ENCODE data around the gene GSTM2. TPM values are rescaled to one million over a fixed set of nuclear protein-coding genes. Genes with fewer than 3 reads are reported as not detected.
"Not testable (repeated sequence)": the region's sequence is repeated elsewhere in the genome, so short reads cannot be mapped to it uniquely, and the experiment has no call there.

GSTM2 gene
- total RNA-seq, 1 experiment from 2014 or later, result 14.9 TPM

DNA sequence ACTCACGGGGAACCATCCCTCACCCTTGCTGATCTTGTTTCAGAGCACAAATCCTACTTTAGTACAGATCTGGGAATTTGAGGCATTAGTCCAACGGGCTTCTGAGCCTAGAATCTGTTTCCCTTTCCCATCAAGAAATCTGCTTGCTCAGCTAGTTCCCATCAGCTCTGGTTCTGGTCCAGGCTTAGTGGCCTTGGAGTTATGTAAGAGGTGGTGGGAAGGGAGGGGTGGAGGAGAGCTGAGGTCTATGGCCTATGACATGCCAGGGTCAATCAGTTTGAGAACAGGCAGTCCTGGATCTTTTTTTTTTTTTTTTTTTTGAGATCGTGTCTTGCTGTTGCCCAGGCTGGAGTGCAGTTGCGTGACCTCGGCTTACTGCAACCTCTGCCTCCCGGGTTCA, 23.9 kb downstream of the GSTM2 start:
- Histone ChIP-seq H3K79me2 (ENCODE audit: insufficient read depth, low read length) (no peaks in the 10 kb centered on the region), H2BK120ac (ENCODE audit: low read depth, low read length, poor library complexity, severe bottlenecking) (no peak overlapping the region), H3K14ac (ENCODE audit: insufficient read depth, low read length) (no peak overlapping the region), H3K23ac (ENCODE audit: insufficient read length, low read depth, low read length) (no peak overlapping the region), H3K4ac (ENCODE audit: low read depth, low read length) (no peak overlapping the region), H3K9me3 (ENCODE audit: control insufficient read depth, low read depth, low read length) (no peaks in the 10 kb centered on the region), H2AK5ac (ENCODE audit: insufficient read length, low read length) (no peak overlapping the region), H3K4me1 (ENCODE audit: insufficient read depth, low read length) (no peaks in the 10 kb centered on the region), H2BK20ac (ENCODE audit: low read depth, low read length, poor library complexity, severe bottlenecking) (no peak overlapping the region), H3K23me2 (ENCODE audit: insufficient read length, low read depth, low read length, poor library complexity, severe bottlenecking) (peaks cover 2% of the 10 kb centered on the region), H4K8ac (replicated peaks; ENCODE audit: insufficient read length, low read depth, low read length) (no peak overlapping the region), H3K4me2 (ENCODE audit: insufficient read depth, insufficient read length, low read length) (no peak overlapping the region), H3T11ph (ENCODE audit: low read length) (no peak overlapping the region), H3K79me1 (ENCODE audit: insufficient read depth, low read depth, low read length, poor library complexity, severe bottlenecking) (no peaks in the 10 kb centered on the region), H3K27ac (ENCODE audit: insufficient read length, low read depth, low read length) (no peak overlapping the region), H4K91ac (ENCODE audit: insufficient read length, low read depth, low read length) (no peak overlapping the region), H3K18ac (ENCODE audit: insufficient read length, low read depth, low read length) (no peak overlapping the region), H2BK15ac (ENCODE audit: low read depth, low read length) (no peak overlapping the region), H2BK12ac (ENCODE audit: insufficient read length, low read depth, low read length) (no peak overlapping the region), H2AFZ (ENCODE audit: low read length) (no peak overlapping the region), H3K56ac (ENCODE audit: insufficient read length, low read depth, low read length) (no peak overlapping the region), H3K9ac (ENCODE audit: extremely low read depth, insufficient read length, low read length) (no peak overlapping the region), H2BK5ac (ENCODE audit: insufficient read length, low read length) (no peak overlapping the region), H3K27me3 (ENCODE audit: insufficient read depth, low read length) (no peaks in the 10 kb centered on the region), H4K20me1 (ENCODE audit: control insufficient read depth, insufficient read depth, insufficient read length) (no peaks in the 10 kb centered on the region), H4K5ac (ENCODE audit: insufficient read length, low read depth, low read length) (no peak overlapping the region)
- H3K4me3 Mint-ChIP-seq, result no peak overlapping the region
- WGBS (ENCODE audit: extremely low coverage, insufficient read length, low lambda C conversion rate), result no CpG with 5 or more reads among the region's 6 CpGs
- H3K27me3 Mint-ChIP-seq (ENCODE audit: low read depth), result peaks cover 2% of the 10 kb centered on the region; the same call in 1 of the 2 replicates
- peaks cover 0 to 11% (median 0%) of the 10 kb centered on the region in 3 experiments; a peak in 1 of 7 replicates for H3K36me3 Mint-ChIP-seq (ENCODE audit: insufficient read depth in 1 of 3, low read depth in 3 of 3)
- H3K4me1 Mint-ChIP-seq, result no peaks in the 10 kb centered on the region
- no peak for DNase-seq
- no peak overlapping the region for H3K27ac Mint-ChIP-seq
- no peaks in the 10 kb centered on the region for H3K9me3 Mint-ChIP-seq
- TF ChIP-seq CTCF (conservative IDR thresholded peaks at IDR 0.05), result no peak

DNA sequence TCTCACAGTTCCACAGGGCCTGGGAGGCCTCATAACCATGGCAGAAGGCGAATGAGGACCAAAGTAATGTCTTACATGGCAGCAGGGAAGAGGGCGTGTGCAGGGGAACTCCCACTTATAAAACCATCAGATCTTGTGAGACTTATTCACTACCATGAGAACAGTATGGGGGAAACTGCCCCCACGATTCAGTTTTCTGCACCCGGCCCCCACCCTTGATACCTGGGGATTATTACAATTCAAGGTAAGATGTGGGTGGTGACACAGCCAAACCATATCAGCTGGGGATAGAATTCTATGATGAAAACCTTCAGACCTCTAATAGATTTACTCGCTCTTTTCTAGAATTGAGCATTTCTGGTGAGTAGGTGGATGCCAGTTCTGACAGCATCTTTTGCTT, 26.5 kb downstream of the GSTM2 start:
- not testable (repeated sequence) for H3K9me3 Mint-ChIP-seq; H3K9ac ChIP-seq (ENCODE audit: extremely low read depth, insufficient read length, low read length); H3K27ac ChIP-seq (ENCODE audit: insufficient read length, low read depth, low read length); H2BK20ac ChIP-seq (ENCODE audit: low read depth, low read length, poor library complexity, severe bottlenecking); H3K4me3 Mint-ChIP-seq; H2AFZ ChIP-seq (ENCODE audit: low read length); H3K56ac ChIP-seq (ENCODE audit: insufficient read length, low read depth, low read length); H2BK120ac ChIP-seq (ENCODE audit: low read depth, low read length, poor library complexity, severe bottlenecking); H3K23ac ChIP-seq (ENCODE audit: insufficient read length, low read depth, low read length); H3K79me2 ChIP-seq (ENCODE audit: insufficient read depth, low read length); H3K36me3 Mint-ChIP-seq (ENCODE audit: insufficient read depth in 1 of 3, low read depth in 3 of 3); H3K79me1 ChIP-seq (ENCODE audit: insufficient read depth, low read depth, low read length, poor library complexity, severe bottlenecking); H2BK12ac ChIP-seq (ENCODE audit: insufficient read length, low read depth, low read length); H3K18ac ChIP-seq (ENCODE audit: insufficient read length, low read depth, low read length); H3K27me3 ChIP-seq (ENCODE audit: insufficient read depth, low read length); H4K5ac ChIP-seq (ENCODE audit: insufficient read length, low read depth, low read length); H3T11ph ChIP-seq (ENCODE audit: low read length); DNase-seq; H3K4me2 ChIP-seq (ENCODE audit: insufficient read depth, insufficient read length, low read length); H3K4ac ChIP-seq (ENCODE audit: low read depth, low read length); H3K27me3 Mint-ChIP-seq (ENCODE audit: low read depth); H4K91ac ChIP-seq (ENCODE audit: insufficient read length, low read depth, low read length); H3K23me2 ChIP-seq (ENCODE audit: insufficient read length, low read depth, low read length, poor library complexity, severe bottlenecking); H3K14ac ChIP-seq (ENCODE audit: insufficient read depth, low read length); H2BK15ac ChIP-seq (ENCODE audit: low read depth, low read length); H4K8ac ChIP-seq (replicated peaks; ENCODE audit: insufficient read length, low read depth, low read length); H2AK5ac ChIP-seq (ENCODE audit: insufficient read length, low read length); H3K9me3 ChIP-seq (ENCODE audit: control insufficient read depth, low read depth, low read length); H3K27ac Mint-ChIP-seq; H2BK5ac ChIP-seq (ENCODE audit: insufficient read length, low read length); H3K4me1 Mint-ChIP-seq; H4K20me1 ChIP-seq (ENCODE audit: control insufficient read depth, insufficient read depth, insufficient read length); H3K4me1 ChIP-seq (ENCODE audit: insufficient read depth, low read length)
- WGBS (ENCODE audit: extremely low coverage, insufficient read length, low lambda C conversion rate), result no CpG with 5 or more reads among the region's 5 CpGs
